ENCODE data around the gene TSNAXIP1.
A peak's percentile ranks its signal among the peaks of the same experiment; 100 is the strongest.

The TSNAXIP1 gene

DNA sequence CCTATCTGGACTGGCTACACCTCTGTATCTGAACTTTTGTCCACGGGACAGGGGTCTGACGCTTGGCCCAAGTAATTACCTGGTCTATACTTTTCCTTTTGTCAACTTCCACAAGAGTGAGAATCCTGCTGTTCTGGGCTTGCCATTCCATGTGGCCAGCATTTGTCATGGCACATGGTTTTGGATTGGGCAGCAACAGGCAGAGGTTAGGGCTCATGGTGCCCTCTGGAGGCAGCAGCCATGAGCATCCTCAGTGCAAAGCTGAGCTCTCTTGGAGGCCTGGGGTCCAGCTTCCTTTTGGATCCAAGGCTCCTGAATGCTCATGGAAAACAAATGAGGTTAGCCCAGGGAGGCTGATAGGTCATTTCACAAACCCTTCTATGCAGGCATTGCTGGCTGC, 58.6 kb downstream of the TSNAXIP1 start:
- H3K79me2 ChIP-seq: peaks cover 14% of the 10 kb centered on the region
- H3K4me2 ChIP-seq (ENCODE audit: low read length): no peak overlapping the region
- H3K9me3 ChIP-seq (ENCODE audit: control insufficient read depth, low read length): no peaks in the 10 kb centered on the region
- no peak overlapping the region for H3K27ac ChIP-seq
- H3K4me3 ChIP-seq (ENCODE audit: low read depth, low read length): no peak overlapping the region
- no peak overlapping the region for H3K9ac ChIP-seq
- H2AFZ ChIP-seq: no peak overlapping the region
- H3K27me3 ChIP-seq (ENCODE audit: control insufficient read depth, insufficient read depth, low read length): no peaks in the 10 kb centered on the region
- peak; percentile 46 for TF ChIP-seq CTCF (IDR thresholded peaks at IDR 0.05)
- no peaks in the 10 kb centered on the region for H3K4me1 ChIP-seq
- no peaks in the 10 kb centered on the region for H3K36me3 ChIP-seq (ENCODE audit: control insufficient read depth, insufficient read depth, low read length)

DNA sequence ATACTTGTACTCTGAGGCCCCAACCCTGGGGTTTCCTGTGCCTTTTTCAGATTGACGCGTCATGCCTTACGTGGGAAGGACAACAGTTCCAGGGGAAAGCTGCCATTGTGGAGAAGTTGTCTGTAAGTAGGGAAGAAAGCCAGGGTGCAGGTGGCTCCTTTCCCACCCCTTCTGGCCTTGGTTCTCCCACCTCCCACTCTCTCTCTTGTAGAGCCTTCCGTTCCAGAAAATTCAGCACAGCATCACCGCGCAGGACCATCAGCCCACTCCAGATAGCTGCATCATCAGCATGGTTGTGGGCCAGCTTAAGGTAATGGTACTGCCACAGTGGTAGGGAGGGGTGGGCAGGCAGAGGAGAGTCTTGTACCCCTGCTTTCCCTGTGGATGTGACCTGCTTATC, 61.6 kb downstream of the TSNAXIP1 start:
- H3K4me3 ChIP-seq (ENCODE audit: low read depth, low read length): no peak overlapping the region
- peaks cover 6% of the 10 kb centered on the region for H3K79me2 ChIP-seq
- H3K36me3 ChIP-seq (ENCODE audit: control insufficient read depth, insufficient read depth, low read length): no peaks in the 10 kb centered on the region
- no peaks in the 10 kb centered on the region for H3K27me3 ChIP-seq (ENCODE audit: control insufficient read depth, insufficient read depth, low read length)
- no peak overlapping the region for H3K9ac ChIP-seq
- H3K27ac ChIP-seq: no peak overlapping the region
- TF ChIP-seq CTCF (IDR thresholded peaks at IDR 0.05): no peak
- no peak overlapping the region for H3K4me2 ChIP-seq (ENCODE audit: low read length)
- H3K9me3 ChIP-seq (ENCODE audit: control insufficient read depth, low read length): no peaks in the 10 kb centered on the region
- H2AFZ ChIP-seq: no peak overlapping the region
- peaks cover 6% of the 10 kb centered on the region for H3K4me1 ChIP-seq

- Histone ChIP-seq H3K36me3 (ENCODE audit: control insufficient read depth, insufficient read depth, low read length) (no peaks in the 10 kb centered on the region), H3K27ac (no peak overlapping the region)
Observed at GRCh38 chr16:67869653-67870052, 63.0 kb downstream of the TSNAXIP1 start.

GRCh38 chr16:67871256-67871655, 64.6 kb downstream of the TSNAXIP1 start:
- Histone ChIP-seq H3K9ac (no peak overlapping the region), H2AFZ (no peak overlapping the region), H3K4me2 (ENCODE audit: low read length) (no peak overlapping the region), H3K4me3 (ENCODE audit: low read depth, low read length) (no peak overlapping the region), H3K36me3 (ENCODE audit: control insufficient read depth, insufficient read depth, low read length) (no peaks in the 10 kb centered on the region), H3K4me1 (peaks cover 11% of the 10 kb centered on the region), H3K27me3 (ENCODE audit: control insufficient read depth, insufficient read depth, low read length) (no peaks in the 10 kb centered on the region), H3K9me3 (ENCODE audit: control insufficient read depth, low read length) (no peaks in the 10 kb centered on the region), H3K27ac (no peak overlapping the region), H3K79me2 (peaks cover 23% of the 10 kb centered on the region)
- no peak for TF ChIP-seq CTCF (IDR thresholded peaks at IDR 0.05)

More at GRCh38 chr16:67869653-67870052, 63.0 kb downstream of the TSNAXIP1 start:
- TF ChIP-seq CTCF (IDR thresholded peaks at IDR 0.05): no peak
- peaks cover 11% of the 10 kb centered on the region for H3K4me1 ChIP-seq
- H3K4me3 ChIP-seq (ENCODE audit: low read depth, low read length): no peak overlapping the region
- no peak overlapping the region for H3K4me2 ChIP-seq (ENCODE audit: low read length)
- H3K9me3 ChIP-seq (ENCODE audit: control insufficient read depth, low read length): no peaks in the 10 kb centered on the region
- H3K9ac ChIP-seq: no peak overlapping the region
- no peak overlapping the region for H2AFZ ChIP-seq
- no peaks in the 10 kb centered on the region for H3K27me3 ChIP-seq (ENCODE audit: control insufficient read depth, insufficient read depth, low read length)
- H3K79me2 ChIP-seq: peaks cover 18% of the 10 kb centered on the region

DNA sequence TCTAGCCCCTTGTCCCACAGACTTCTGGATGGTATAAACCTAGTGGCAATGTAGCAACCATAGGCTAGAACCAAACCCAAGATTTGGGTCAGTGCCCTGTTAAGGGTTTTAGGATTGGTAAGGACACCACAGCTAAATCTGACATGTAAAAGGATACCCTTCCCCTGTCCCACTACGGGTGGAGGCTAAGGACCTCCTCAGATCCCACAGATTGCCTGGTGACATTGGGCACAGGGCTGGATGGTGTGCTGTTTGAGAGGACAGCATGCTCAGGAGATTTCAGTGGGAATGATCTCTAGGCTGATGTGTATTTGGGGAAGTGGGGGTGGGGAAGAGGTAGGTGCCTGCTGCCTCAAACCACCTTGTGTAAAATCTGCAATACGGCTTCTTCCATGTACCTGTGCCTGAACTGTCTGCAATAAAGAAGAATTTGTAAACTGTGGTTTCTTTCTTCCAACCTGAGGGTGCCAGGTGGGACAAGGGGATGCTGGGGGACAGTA, 65.5 kb downstream of the TSNAXIP1 start:
- Histone ChIP-seq H3K36me3 (ENCODE audit: control insufficient read depth, insufficient read depth, low read length) (no peaks in the 10 kb centered on the region), H3K27me3 (ENCODE audit: control insufficient read depth, insufficient read depth, low read length) (no peaks in the 10 kb centered on the region), H3K4me3 (ENCODE audit: low read depth, low read length) (no peak overlapping the region), H3K4me2 (ENCODE audit: low read length) (peak overlapping the region; percentile 85), H3K9me3 (ENCODE audit: control insufficient read depth, low read length) (no peaks in the 10 kb centered on the region), H3K4me1 (peaks cover 11% of the 10 kb centered on the region), H3K9ac (no peak overlapping the region), H3K79me2 (peaks cover 23% of the 10 kb centered on the region), H3K27ac (peak overlapping the region; percentile 61), H2AFZ (peak overlapping the region; percentile 89)
- TF ChIP-seq CTCF (IDR thresholded peaks at IDR 0.05): no peak
